Ectodermal cell (in vitro differentiated cells): Measurements from ENCODE around the gene CD5L.

ENCODE experiments used
- H3K27ac ChIP-seq: 2 replicates; pipeline ENCODE4 v1.7.0; 2013; ENCODE audit warnings: mild to moderate bottlenecking, low read depth, low read length; ENCODE audit not compliant: insufficient read depth, poor library complexity, severe bottlenecking
- H3K27me3 ChIP-seq: 2 replicates; pipeline ENCODE4 v1.7.0; 2013; ENCODE audit warnings: mild to moderate bottlenecking, low read length; ENCODE audit not compliant: insufficient read depth, control insufficient read depth, poor library complexity, severe bottlenecking
- H3K36me3 ChIP-seq: one replicate; pipeline ENCODE4 v1.7.0; 2013; ENCODE audit warnings: low read length; ENCODE audit not compliant: control insufficient read depth, insufficient read depth
- H3K4me1 ChIP-seq: one replicate; pipeline ENCODE4 v1.7.0; 2013; ENCODE audit warnings: low read length; ENCODE audit not compliant: control insufficient read depth, insufficient read depth
- H3K4me3 ChIP-seq: 2 replicates; pipeline ENCODE4 v1.7.0; 2013; ENCODE audit warnings: low read depth, low read length, control low read depth; ENCODE audit not compliant: insufficient read depth
- H3K9me3 ChIP-seq: 2 replicates; pipeline ENCODE4 v1.7.0; 2013; ENCODE audit warnings: mild to moderate bottlenecking, low read length, moderate library complexity; ENCODE audit not compliant: control insufficient read depth
- WGBS, 2 experiments: methylation state at CpG; one replicate each; pipeline ENCODE4 v1.1.7; 2013; ENCODE audit warnings: missing lambda C conversion rate in 2 of 2; 5-methylcytosine and 5-hydroxymethylcytosine counted together

Gene CD5L

GRCh38 chr1:157844089-157844830 lies 2.7 kb upstream of the CD5L start:
- Histone ChIP-seq H3K9me3 (no peaks in the 10 kb centered on the region), H3K4me3 (no peak overlapping the region), H3K27me3 (no peaks in the 10 kb centered on the region), H3K27ac (no peak overlapping the region), H3K4me1 (no peaks in the 10 kb centered on the region), H3K36me3 (no peaks in the 10 kb centered on the region)
- 93 to 96% methylated on average over 4 of the region's 4 CpGs for whole genome bisulfite sequencing, 2 experiments

- 95 to 100% methylated on average over 1 of the region's 1 CpG for WGBS, 2 experiments
- no peaks in the 10 kb centered on the region for H3K4me1 ChIP-seq
- no peaks in the 10 kb centered on the region for H3K9me3 ChIP-seq
- no peaks in the 10 kb centered on the region for H3K36me3 ChIP-seq
- no peaks in the 10 kb centered on the region for H3K27me3 ChIP-seq
- no peak overlapping the region for H3K4me3 ChIP-seq
- H3K27ac ChIP-seq: no peak overlapping the region
Observed at GRCh38 chr1:157842939-157843338, 1.3 kb upstream of the CD5L start.

- H3K36me3 ChIP-seq: no peaks in the 10 kb centered on the region
- H3K9me3 ChIP-seq: no peaks in the 10 kb centered on the region
- H3K4me3 ChIP-seq: no peak overlapping the region
- H3K4me1 ChIP-seq: no peaks in the 10 kb centered on the region
- no peak overlapping the region for H3K27ac ChIP-seq
- H3K27me3 ChIP-seq: no peaks in the 10 kb centered on the region
Observed at GRCh38 chr1:157838966-157839365, 2.6 kb downstream of the CD5L start.

- Histone ChIP-seq H3K4me1 (no peaks in the 10 kb centered on the region), H3K27me3 (no peaks in the 10 kb centered on the region), H3K9me3 (no peaks in the 10 kb centered on the region), H3K4me3 (no peak overlapping the region), H3K27ac (no peak overlapping the region), H3K36me3 (no peaks in the 10 kb centered on the region)
- 93 to 94% methylated on average over 12 of the region's 12 CpGs for WGBS, 2 experiments
Observed at GRCh38 chr1:157834430-157834829, 7.2 kb downstream of the CD5L start.

GRCh38 chr1:157833145-157833544 lies 8.5 kb downstream of the CD5L start:
- no peaks in the 10 kb centered on the region for H3K27me3 ChIP-seq
- no peaks in the 10 kb centered on the region for H3K4me1 ChIP-seq
- 87 to 97% methylated on average over 4 to 6 of the region's 6 CpGs for WGBS, 2 experiments
- H3K27ac ChIP-seq: no peak overlapping the region
- no peaks in the 10 kb centered on the region for H3K36me3 ChIP-seq
- no peaks in the 10 kb centered on the region for H3K9me3 ChIP-seq
- H3K4me3 ChIP-seq: no peak overlapping the region

GRCh38 chr1:157831968-157832626 lies 9.5 kb downstream of the CD5L start:
- H3K36me3 ChIP-seq: no peaks in the 10 kb centered on the region
- WGBS, 2 experiments: 94 to 95% methylated on average over 4 of the region's 4 CpGs
- H3K27me3 ChIP-seq: no peaks in the 10 kb centered on the region
- no peaks in the 10 kb centered on the region for H3K9me3 ChIP-seq
- no peak overlapping the region for H3K27ac ChIP-seq
- no peak overlapping the region for H3K4me3 ChIP-seq
- no peaks in the 10 kb centered on the region for H3K4me1 ChIP-seq

GRCh38 chr1:157830887-157831286 lies 10.7 kb downstream of the CD5L start:
- Histone ChIP-seq H3K36me3 (no peaks in the 10 kb centered on the region), H3K27me3 (no peaks in the 10 kb centered on the region), H3K4me1 (no peaks in the 10 kb centered on the region), H3K9me3 (no peaks in the 10 kb centered on the region), H3K27ac (no peak overlapping the region), H3K4me3 (no peak overlapping the region)
- WGBS, 2 experiments: 97 to 100% methylated on average over 1 to 2 of the region's 2 CpGs

GRCh38 chr1:157829711-157830110 lies 11.9 kb downstream of the CD5L start:
- no peak overlapping the region for H3K27ac ChIP-seq
- H3K36me3 ChIP-seq: no peaks in the 10 kb centered on the region
- no peaks in the 10 kb centered on the region for H3K4me1 ChIP-seq
- 86 to 98% methylated on average over 3 of the region's 3 CpGs for WGBS, 2 experiments
- H3K9me3 ChIP-seq: no peaks in the 10 kb centered on the region
- no peaks in the 10 kb centered on the region for H3K27me3 ChIP-seq
- no peak overlapping the region for H3K4me3 ChIP-seq

GRCh38 chr1:157829210-157829609 lies 12.4 kb downstream of the CD5L start:
- Histone ChIP-seq H3K36me3 (no peaks in the 10 kb centered on the region), H3K4me3 (no peak overlapping the region), H3K9me3 (no peaks in the 10 kb centered on the region), H3K27ac (no peak overlapping the region), H3K4me1 (no peaks in the 10 kb centered on the region), H3K27me3 (no peaks in the 10 kb centered on the region)

GRCh38 chr1:157820299-157820698 lies 21.3 kb downstream of the CD5L start:
- Histone ChIP-seq H3K9me3 (no peaks in the 10 kb centered on the region), H3K27ac (no peak overlapping the region), H3K36me3 (no peaks in the 10 kb centered on the region), H3K4me3 (no peak overlapping the region), H3K4me1 (no peaks in the 10 kb centered on the region), H3K27me3 (no peaks in the 10 kb centered on the region)
- WGBS, 2 experiments: 91 to 100% methylated on average over 2 of the region's 2 CpGs
